Measurements from ENCODE around the gene CHRNA5.
"Not testable (repeated sequence)": the region's sequence is repeated elsewhere in the genome, so short reads cannot be mapped to it uniquely, and the experiment has no call there.

The CHRNA5 gene

GRCh38 chr15:78565951-78566774, 843 bp downstream of the CHRNA5 start:
- DNase-seq: no peak

GRCh38 chr15:78567531-78567930, 2.2 kb downstream of the CHRNA5 start:
- no peak for DNase-seq

- no peak for DNase-seq
Measured at GRCh38 chr15:78570710-78571109, 5.4 kb downstream of the CHRNA5 start.

GRCh38 chr15:78571382-78571781, 6.1 kb downstream of the CHRNA5 start:
- no peak for DNase-seq

- DNase-seq: no peak
Measured at GRCh38 chr15:78573416-78573815, 8.1 kb downstream of the CHRNA5 start.

- DNase-seq: no peak
Measured at GRCh38 chr15:78574944-78575343, 9.6 kb downstream of the CHRNA5 start.

- DNase-seq: no peak
Measured at GRCh38 chr15:78597583-78597982, 32.3 kb downstream of the CHRNA5 start.

GRCh38 chr15:78598348-78598747, 33.0 kb downstream of the CHRNA5 start:
- no peak for DNase-seq

- no peak for DNase-seq
Measured at GRCh38 chr15:78599189-78599588, 33.9 kb downstream of the CHRNA5 start.

GRCh38 chr15:78603467-78603866, 38.1 kb downstream of the CHRNA5 start:
- DNase-seq: no peak

- no peak for DNase-seq
Measured at GRCh38 chr15:78604420-78604819, 39.1 kb downstream of the CHRNA5 start.

GRCh38 chr15:78605201-78605600, 39.9 kb downstream of the CHRNA5 start:
- no peak for DNase-seq

GRCh38 chr15:78605680-78606079, 40.4 kb downstream of the CHRNA5 start:
- DNase-seq: no peak

GRCh38 chr15:78609551-78609950, 44.2 kb downstream of the CHRNA5 start:
- DNase-seq: not testable (repeated sequence)

- no peak for DNase-seq
Measured at GRCh38 chr15:78614021-78614420, 48.7 kb downstream of the CHRNA5 start.

GRCh38 chr15:78615151-78615589, 49.9 kb downstream of the CHRNA5 start:
- no peak for DNase-seq

GRCh38 chr15:78616506-78616905, 51.2 kb downstream of the CHRNA5 start:
- no peak for DNase-seq

- DNase-seq: no peak
Measured at GRCh38 chr15:78617076-78617475, 51.8 kb downstream of the CHRNA5 start.

GRCh38 chr15:78617516-78617915, 52.2 kb downstream of the CHRNA5 start:
- no peak for DNase-seq

- DNase-seq: no peak
Measured at GRCh38 chr15:78618064-78618463, 52.7 kb downstream of the CHRNA5 start.

- peak; percentile 63 for DNase-seq
Measured at GRCh38 chr15:78618490-78618934, 53.2 kb downstream of the CHRNA5 start.

- DNase-seq: no peak
Measured at GRCh38 chr15:78619022-78619950, 54.0 kb downstream of the CHRNA5 start.

- DNase-seq: no peak
Measured at GRCh38 chr15:78620021-78620526, 54.8 kb downstream of the CHRNA5 start.
